CD8-positive, alpha-beta memory T cell (primary cell): ENCODE data around the gene PDX1. TPM values are rescaled to one million over a fixed set of nuclear protein-coding genes. Genes with fewer than 3 reads are reported as not detected.

Source experiments
- CTCF ChIA-PET: fragments of 350-600 bp; sonication (Branson Sonifier 250); formaldehyde crosslinking; loops from one replicate; lab custom pipeline; 2021; ENCODE audit warnings: antibody characterized with exemption; lab: Charles Lee
- POLR2A ChIA-PET: fragments of 350-600 bp; sonication (Branson Sonifier 250); formaldehyde crosslinking; loops from one replicate; lab custom pipeline; 2021; ENCODE audit warnings: antibody characterized with exemption; lab: Charles Lee
- DNase-seq, 5 donors: peaks; one replicate each; pipeline versions ENCODE4 v3.0.0 to v3.0.0-alpha.2; 2020 to 2022; ENCODE audit warnings: mixed read lengths in 1 of 5
- H3K27ac ChIP-seq: one replicate; pipeline ENCODE4 v1.7.0; 2013; ENCODE audit warnings: low read depth, mild to moderate bottlenecking, low read length, moderate library complexity
- H3K27me3 ChIP-seq: 2 replicates; pipeline ENCODE4 v1.7.0; 2013; ENCODE audit warnings: low read length, mild to moderate bottlenecking; ENCODE audit not compliant: insufficient read depth, poor library complexity, severe bottlenecking
- H3K36me3 ChIP-seq: 2 replicates; pipeline ENCODE4 v1.7.0; 2013; ENCODE audit warnings: mild to moderate bottlenecking, low read length, moderate library complexity; ENCODE audit not compliant: insufficient read depth
- H3K4me1 ChIP-seq: 2 replicates; pipeline ENCODE4 v1.7.0; 2013; ENCODE audit warnings: mild to moderate bottlenecking, low read length, moderate library complexity; ENCODE audit not compliant: insufficient read depth
- H3K4me3 ChIP-seq: 2 replicates; pipeline ENCODE4 v1.7.0; 2013; ENCODE audit warnings: mild to moderate bottlenecking, low read length
- H3K9me3 ChIP-seq: 2 replicates; pipeline ENCODE4 v1.7.0; 2013; ENCODE audit warnings: mild to moderate bottlenecking, low read length
- H3K27ac Mint-ChIP-seq, 8 donors: one replicate each; pipeline ENCODE4 v1.8.0; 2020 to 2021; ENCODE audit warnings: mixed read lengths in 8 of 8, mild to moderate bottlenecking in 6 of 8, inconsistent platforms in 3 of 8, moderate library complexity in 3 of 8
- H3K27me3 Mint-ChIP-seq, 2 donors: one replicate each; pipeline ENCODE4 v1.8.0; 2020 to 2021; ENCODE audit warnings: mixed read lengths in 2 of 2, mild to moderate bottlenecking in 1 of 2, moderate library complexity in 1 of 2
- H3K36me3 Mint-ChIP-seq, 3 donors: one replicate each; pipeline ENCODE4 v1.8.0; 2020 to 2021; ENCODE audit warnings: mixed read lengths in 3 of 3, inconsistent platforms in 1 of 3, mild to moderate bottlenecking in 1 of 3
- H3K4me1 Mint-ChIP-seq, 3 donors: one replicate each; pipeline ENCODE4 v1.8.0; 2020 to 2021; ENCODE audit warnings: mixed read lengths in 3 of 3, inconsistent platforms in 1 of 3, mild to moderate bottlenecking in 1 of 3
- H3K4me3 Mint-ChIP-seq, 7 donors: one replicate each; pipeline ENCODE4 v1.8.0; 2020 to 2021; ENCODE audit warnings: mixed read lengths in 7 of 7, mild to moderate bottlenecking in 6 of 7, moderate library complexity in 4 of 7, inconsistent platforms in 2 of 7
- H3K9me3 Mint-ChIP-seq, 5 donors: one replicate each; pipeline ENCODE4 v1.8.0; 2020 to 2022; ENCODE audit warnings: mixed read lengths in 5 of 5, mild to moderate bottlenecking in 3 of 5, moderate library complexity in 2 of 5, inconsistent platforms in 1 of 5
- polyA plus RNA-seq: library from polyadenylated mRNA; unstranded; fragments of 300-500 nt; fragmentation: Illumina TruSeq; gene quantifications from one replicate; pipeline ENCODE4 v1.2.3, GENCODE V29; 2021
- total RNA-seq, 2 experiments: library from RNA; stranded (reverse); gene quantifications; one replicate each; pipeline ENCODE4 v1.2.3, GENCODE V29; 2021

PDX1 gene
- total and polyA plus RNA-seq, 3 experiments from 2014 or later, result not detected

DNA sequence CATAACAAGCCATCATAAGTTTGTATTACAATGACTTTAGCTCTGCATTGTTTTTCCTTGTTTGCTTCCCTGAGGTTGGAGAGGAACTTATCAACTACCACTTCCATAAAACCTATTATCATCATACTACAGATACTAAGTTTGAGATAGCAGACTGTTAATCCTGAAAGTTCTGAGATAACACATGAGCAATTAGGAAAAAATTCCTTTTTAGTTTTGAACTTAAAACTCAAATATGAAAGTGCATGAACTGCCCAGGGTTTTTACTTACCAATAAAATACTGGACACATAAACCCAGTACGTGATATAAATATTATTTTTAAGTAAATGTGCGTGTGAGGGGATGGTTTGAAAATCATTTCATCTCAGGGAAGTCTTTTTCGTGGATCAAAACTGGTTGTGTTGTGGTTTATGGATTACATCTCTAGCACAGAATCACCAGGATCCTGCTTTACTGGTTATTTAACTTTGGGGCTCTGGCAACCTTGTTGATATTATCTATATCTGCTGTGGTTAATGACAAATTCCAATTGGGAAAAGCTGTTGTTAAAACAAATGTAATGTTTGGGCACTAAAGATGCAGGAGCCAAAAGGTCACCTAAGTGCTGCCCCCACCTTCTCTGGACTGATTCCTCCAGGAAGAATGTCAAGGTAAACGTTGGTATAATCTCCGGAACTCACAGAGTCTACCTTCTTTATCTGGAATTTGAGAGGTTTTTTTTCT is 36.9 kb downstream of the PDX1 start:
- Histone ChIP-seq H3K36me3 (no peaks in the 10 kb centered on the region), H3K4me1 (peaks cover 12% of the 10 kb centered on the region), H3K4me3 (no peak overlapping the region), H3K9me3 (no peaks in the 10 kb centered on the region), H3K27ac (no peak overlapping the region), H3K27me3 (peaks cover 33% of the 10 kb centered on the region)
- ChIA-PET POLR2A (no interaction called here), CTCF (interaction anchor here (1.5 kb wide), 2 partner anchors 28 to 127 kb away, joined by 3 to 4 read pairs; no protein-coding TSS in a partner anchor)
- peaks cover 14 to 38% (median 17%) of the 10 kb centered on the region in 3 donors for H3K4me1 Mint-ChIP-seq
- no peak overlapping the region for H3K4me3 Mint-ChIP-seq
- H3K36me3 Mint-ChIP-seq, result no peaks in the 10 kb centered on the region
- no peak for DNase-seq
- peaks cover 0 to 3% (median 0%) of the 10 kb centered on the region in 5 donors for H3K9me3 Mint-ChIP-seq
- H3K27ac Mint-ChIP-seq, result no peak overlapping the region
- H3K27me3 Mint-ChIP-seq, result peaks cover 57 to 75% of the 10 kb centered on the region in 2 donors

DNA sequence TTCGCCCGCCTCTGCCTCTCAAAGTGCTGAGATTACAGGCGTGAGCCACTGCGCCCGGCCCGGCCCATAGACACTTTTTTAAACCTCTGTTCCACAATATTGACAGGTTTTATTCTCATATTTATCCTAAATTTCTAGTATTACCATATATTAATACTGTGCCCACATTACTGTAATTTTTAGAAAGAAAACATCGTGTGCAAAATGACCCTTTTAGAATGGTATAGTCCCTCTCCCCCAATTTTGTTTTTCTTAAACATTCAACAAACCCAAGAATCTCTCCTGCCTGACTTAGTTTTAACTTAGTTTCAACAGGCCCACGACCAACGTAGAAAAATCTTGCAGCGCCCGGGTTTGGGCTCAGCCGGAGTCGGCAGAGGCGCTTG is 40.2 kb downstream of the PDX1 start:
- H3K27me3 ChIP-seq, result peaks cover 32% of the 10 kb centered on the region

DNA sequence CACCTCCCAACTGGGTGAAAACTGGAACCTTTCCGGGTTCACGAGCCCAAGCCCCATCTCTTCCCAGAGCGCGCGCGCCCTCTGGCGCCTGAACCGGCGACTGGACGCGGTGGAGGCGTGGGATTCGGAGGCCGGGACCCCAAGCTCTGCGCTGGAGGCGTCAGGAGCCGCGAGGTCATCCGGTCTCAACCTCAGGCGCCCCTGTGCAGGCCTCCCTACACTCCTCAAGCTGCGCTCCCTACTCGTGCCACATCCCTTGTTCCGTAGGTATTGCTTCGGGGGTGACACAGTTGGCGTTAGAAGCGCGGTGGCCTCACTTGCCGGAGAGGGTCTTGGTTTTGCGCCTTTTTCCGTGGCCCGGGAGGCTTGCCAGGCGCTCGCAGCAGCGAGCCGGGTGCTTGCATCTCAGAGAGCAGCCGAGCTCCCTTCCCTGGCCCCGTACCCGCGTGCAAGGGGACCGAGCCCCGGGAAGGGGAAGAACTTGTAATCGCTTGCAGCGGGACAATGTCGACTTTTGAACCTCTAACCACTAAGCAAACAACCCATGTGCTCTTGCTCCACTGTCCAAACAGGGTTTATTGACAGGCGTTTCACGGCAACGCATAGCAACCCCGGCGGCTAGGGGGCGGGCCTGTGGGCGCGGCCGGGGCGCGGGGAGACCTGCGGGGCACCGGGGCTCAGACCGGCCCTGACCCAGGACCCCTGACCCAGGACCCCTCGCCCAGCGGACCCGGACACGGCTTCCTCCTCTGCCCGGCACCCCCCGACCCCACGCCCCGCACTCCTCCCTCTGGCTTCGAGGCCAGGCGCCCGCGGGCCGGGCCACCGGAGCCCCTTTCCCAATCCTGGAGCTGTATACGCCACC is 40.8 kb downstream of the PDX1 start:
- peaks cover 64 to 81% of the 10 kb centered on the region in 2 donors for H3K27me3 Mint-ChIP-seq
- peaks cover 0 to 1% (median 0%) of the 10 kb centered on the region in 3 donors for H3K36me3 Mint-ChIP-seq
- no peak overlapping the region for H3K4me3 ChIP-seq
- peak overlapping the region in 6 of 7 donors; percentile 50 to 76 (median 61) for H3K4me3 Mint-ChIP-seq
- no peak overlapping the region for H3K27ac ChIP-seq
- peaks cover 33% of the 10 kb centered on the region for H3K27me3 ChIP-seq
- H3K4me1 ChIP-seq, result peaks cover 6% of the 10 kb centered on the region
- no peak for DNase-seq
- ChIA-PET CTCF (interaction anchor here (0.5 to 1.3 kb wide), 3 partner anchors 9 to 974 kb away, joined by 3 to 4 read pairs (median 3); no protein-coding TSS in a partner anchor), POLR2A (no interaction called here)
- H3K9me3 ChIP-seq, result no peaks in the 10 kb centered on the region
- no peaks in the 10 kb centered on the region for H3K36me3 ChIP-seq
- peaks cover 5 to 23% (median 9%) of the 10 kb centered on the region in 3 donors for H3K4me1 Mint-ChIP-seq
- H3K9me3 Mint-ChIP-seq, result no peaks in the 10 kb centered on the region
- no peak overlapping the region for H3K27ac Mint-ChIP-seq

More for the DNA sequence above, 40.2 kb downstream of the PDX1 start:
- Histone ChIP-seq H3K9me3 (no peaks in the 10 kb centered on the region), H3K4me3 (no peak overlapping the region), H3K36me3 (no peaks in the 10 kb centered on the region), H3K4me1 (peaks cover 6% of the 10 kb centered on the region), H3K27ac (no peak overlapping the region)
- Mint-ChIP-seq H3K4me1 (peaks cover 5 to 26% (median 9%) of the 10 kb centered on the region in 3 donors), H3K9me3 (no peaks in the 10 kb centered on the region), H3K4me3 (peak overlapping the region in 5 of 7 donors; percentile 19 to 76 (median 45)), H3K27ac (no peak overlapping the region), H3K27me3 (peaks cover 64 to 81% of the 10 kb centered on the region in 2 donors), H3K36me3 (peaks cover 0 to 1% (median 0%) of the 10 kb centered on the region in 3 donors)
- ChIA-PET POLR2A (no interaction called here), CTCF (interaction anchor here (1.0 to 1.3 kb wide), 2 partner anchors 10 to 23 kb away, joined by 3 read pairs; no protein-coding TSS in a partner anchor)
- no peak for DNase-seq

DNA sequence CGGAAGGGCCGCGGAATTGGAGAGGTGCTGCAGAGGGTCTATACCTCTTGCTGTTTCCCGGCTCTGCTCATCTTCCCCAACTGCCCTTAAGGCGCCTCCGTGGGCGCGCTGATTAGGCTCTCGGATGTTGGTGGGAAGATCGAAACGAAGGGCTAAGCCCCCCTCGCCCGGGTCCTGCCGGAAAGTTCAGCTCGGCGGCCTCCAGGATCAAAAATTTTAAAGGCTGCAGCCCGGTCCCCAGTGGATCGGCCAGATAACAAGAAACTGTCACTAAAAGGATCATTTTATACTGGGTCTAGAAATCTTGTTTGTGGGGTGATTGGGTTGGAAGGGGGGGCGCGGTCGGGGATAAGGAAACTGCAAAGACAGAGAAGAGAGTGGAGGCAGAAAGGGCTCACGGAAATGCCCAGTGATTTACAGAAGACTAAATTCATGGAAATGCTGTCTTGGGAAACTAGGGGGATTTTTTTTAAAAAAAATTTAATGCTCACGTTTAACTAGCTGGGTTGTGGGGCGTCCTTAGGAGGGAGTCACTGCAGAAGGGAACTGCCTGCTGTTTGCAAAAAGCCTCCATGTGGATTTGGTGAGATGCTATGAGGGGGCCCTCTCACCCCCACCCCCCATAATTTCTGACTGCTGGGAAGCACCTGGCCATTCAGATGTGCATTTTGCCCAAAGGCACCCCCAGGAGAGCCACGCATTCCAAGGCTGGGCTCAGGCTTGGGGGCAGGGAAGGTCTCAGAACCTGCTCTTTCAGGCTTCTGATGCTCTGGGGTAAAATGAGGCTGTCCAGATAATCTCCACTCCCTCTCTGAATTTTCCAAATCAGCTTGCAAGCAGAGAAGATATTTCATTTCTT is 41.7 kb downstream of the PDX1 start:
- H3K27me3 ChIP-seq, result peaks cover 32% of the 10 kb centered on the region
- H3K4me1 ChIP-seq, result peaks cover 6% of the 10 kb centered on the region
- peaks cover 0 to 1% (median 0%) of the 10 kb centered on the region in 3 donors for H3K36me3 Mint-ChIP-seq
- POLR2A ChIA-PET, result no interaction called here
- peaks cover 59 to 81% of the 10 kb centered on the region in 2 donors for H3K27me3 Mint-ChIP-seq
- H3K27ac Mint-ChIP-seq, result no peak overlapping the region
- CTCF ChIA-PET, result interaction anchor here (1.3 kb wide), 1 partner anchor 21 kb away, joined by 3 read pairs; no protein-coding TSS in a partner anchor
- no peaks in the 10 kb centered on the region for H3K36me3 ChIP-seq
- no peak overlapping the region for H3K27ac ChIP-seq
- H3K4me3 ChIP-seq, result no peak overlapping the region
- DNase-seq, result no peak
- no peaks in the 10 kb centered on the region for H3K9me3 Mint-ChIP-seq
- H3K4me3 Mint-ChIP-seq, result peak overlapping the region in 4 of 7 donors; percentile 6 to 34 (median 20)
- H3K4me1 Mint-ChIP-seq, result peaks cover 7 to 31% (median 9%) of the 10 kb centered on the region in 3 donors
- H3K9me3 ChIP-seq, result no peaks in the 10 kb centered on the region

DNA sequence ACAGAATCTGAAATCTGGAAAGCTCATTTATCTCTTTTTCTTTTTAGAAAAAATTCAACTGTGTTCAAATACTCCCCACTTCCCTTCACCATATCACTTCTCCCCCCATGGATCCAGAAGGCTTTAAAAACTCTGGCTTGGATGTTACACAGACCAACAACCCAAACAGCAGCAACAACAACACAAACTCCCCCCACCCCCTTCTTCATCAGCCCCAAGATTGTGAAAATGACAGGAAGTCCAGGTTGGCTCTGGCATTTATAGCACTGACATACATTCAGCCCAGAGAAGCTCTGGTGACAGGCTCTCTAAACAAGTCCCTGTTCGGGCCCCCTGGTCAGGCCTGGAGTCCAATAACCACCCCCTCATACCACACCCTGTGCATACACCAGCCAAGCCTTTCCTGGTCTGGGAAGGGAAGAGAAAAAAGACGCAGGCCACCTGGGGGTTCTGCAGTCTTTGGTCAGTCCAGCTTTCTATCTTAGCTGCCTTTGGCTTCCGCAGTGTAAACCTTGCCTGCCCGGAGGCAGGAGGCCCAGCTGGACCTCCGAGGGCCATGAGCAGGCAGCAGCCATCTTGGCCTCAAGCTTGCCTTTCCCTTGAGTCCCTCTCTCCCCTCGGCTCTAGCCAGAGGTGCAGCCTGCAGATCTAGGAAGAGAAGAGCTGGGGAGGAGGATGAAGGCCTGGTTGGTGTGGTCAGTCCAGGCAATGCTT is 42.5 kb downstream of the PDX1 start:
- peaks cover 28% of the 10 kb centered on the region for H3K27me3 ChIP-seq

DNA sequence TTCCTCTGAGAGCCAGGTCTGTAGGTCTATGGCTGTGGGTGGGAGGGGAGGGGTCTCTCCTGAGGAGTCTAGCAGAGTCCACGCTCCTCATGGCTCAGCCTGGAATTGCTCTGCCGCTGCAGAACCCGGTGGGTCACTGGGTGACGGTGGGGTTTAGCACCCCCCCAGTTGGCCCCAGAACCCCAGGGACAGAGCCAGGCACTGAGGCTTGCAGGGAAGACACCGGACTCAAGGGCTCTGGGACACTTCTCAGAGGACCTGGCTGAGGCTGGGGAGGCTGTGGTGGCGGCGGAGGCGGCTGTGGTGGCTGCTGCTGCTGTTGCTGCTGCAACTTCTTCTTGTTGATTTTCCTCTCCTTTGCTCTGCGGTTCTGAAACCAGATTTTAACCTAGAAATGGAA is 43.2 kb downstream of the PDX1 start:
- peaks cover 6% of the 10 kb centered on the region for H3K4me1 ChIP-seq
- peaks cover 28% of the 10 kb centered on the region for H3K27me3 ChIP-seq
- CTCF ChIA-PET, result no interaction called here
- no peak for DNase-seq
- no peak overlapping the region for H3K4me3 ChIP-seq
- H3K36me3 ChIP-seq, result no peaks in the 10 kb centered on the region
- H3K9me3 ChIP-seq, result no peaks in the 10 kb centered on the region
- Mint-ChIP-seq H3K36me3 (peaks cover 0 to 1% (median 0%) of the 10 kb centered on the region in 3 donors), H3K4me1 (peaks cover 11 to 47% (median 18%) of the 10 kb centered on the region in 3 donors), H3K27me3 (peaks cover 69 to 82% of the 10 kb centered on the region in 2 donors), H3K4me3 (no peak overlapping the region), H3K9me3 (no peaks in the 10 kb centered on the region), H3K27ac (no peak overlapping the region)
- POLR2A ChIA-PET, result no interaction called here
- H3K27ac ChIP-seq, result no peak overlapping the region

More for the DNA sequence above, 42.5 kb downstream of the PDX1 start:
- Histone ChIP-seq H3K27ac (no peak overlapping the region), H3K4me3 (no peak overlapping the region), H3K36me3 (no peaks in the 10 kb centered on the region), H3K4me1 (peaks cover 6% of the 10 kb centered on the region), H3K9me3 (no peaks in the 10 kb centered on the region)
- peaks cover 0 to 1% (median 0%) of the 10 kb centered on the region in 3 donors for H3K36me3 Mint-ChIP-seq
- ChIA-PET POLR2A (no interaction called here), CTCF (no interaction called here)
- H3K4me3 Mint-ChIP-seq, result peak overlapping the region in 3 of 7 donors; percentile 13 to 71 (median 43)
- no peak for DNase-seq
- H3K4me1 Mint-ChIP-seq, result peaks cover 7 to 40% (median 11%) of the 10 kb centered on the region in 3 donors
- H3K27me3 Mint-ChIP-seq, result peaks cover 62 to 80% of the 10 kb centered on the region in 2 donors
- peak overlapping the region in 2 of 8 donors; percentile 21 to 36 for H3K27ac Mint-ChIP-seq
- no peaks in the 10 kb centered on the region for H3K9me3 Mint-ChIP-seq

DNA sequence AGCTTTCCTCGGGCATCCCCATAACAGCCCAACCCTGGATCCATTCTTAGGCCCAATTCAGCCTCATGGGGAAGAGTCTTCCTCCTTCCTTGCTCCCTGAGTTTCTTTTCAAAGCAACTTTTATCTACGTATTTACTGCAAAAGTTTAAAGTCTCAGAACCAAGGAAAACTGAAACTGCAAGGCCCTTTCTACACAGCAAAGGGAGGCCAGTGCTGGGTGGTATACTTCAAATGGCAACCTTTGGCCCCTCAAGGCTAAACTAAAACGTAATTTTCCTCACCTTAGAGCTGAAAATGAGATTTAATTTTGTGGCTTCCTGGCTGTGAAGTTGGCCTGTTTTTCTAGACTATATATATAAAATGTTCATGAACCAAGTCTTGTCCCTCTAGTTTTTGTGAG is 43.7 kb downstream of the PDX1 start:
- H3K4me1 Mint-ChIP-seq, result peaks cover 11 to 48% (median 18%) of the 10 kb centered on the region in 3 donors
- H3K27me3 Mint-ChIP-seq, result peaks cover 66 to 79% of the 10 kb centered on the region in 2 donors
- peak overlapping the region in 1 of 7 donors; percentile 13 for H3K4me3 Mint-ChIP-seq
- H3K36me3 ChIP-seq, result no peaks in the 10 kb centered on the region
- no peaks in the 10 kb centered on the region for H3K9me3 ChIP-seq
- DNase-seq, result no peak
- H3K27ac Mint-ChIP-seq, result no peak overlapping the region
- H3K27me3 ChIP-seq, result peaks cover 26% of the 10 kb centered on the region
- POLR2A ChIA-PET, result no interaction called here
- H3K36me3 Mint-ChIP-seq, result peaks cover 0 to 1% (median 0%) of the 10 kb centered on the region in 3 donors
- H3K4me1 ChIP-seq, result peaks cover 6% of the 10 kb centered on the region
- CTCF ChIA-PET, result no interaction called here
- no peak overlapping the region for H3K27ac ChIP-seq
- H3K9me3 Mint-ChIP-seq, result no peaks in the 10 kb centered on the region
- H3K4me3 ChIP-seq, result no peak overlapping the region
